SK-N-MC (cell line): Measurements from ENCODE around the gene MYOM3.

Experiments
- DNase-seq: peaks from one replicate; pipeline ENCODE4 v3.0.0-alpha.2; 2011; ENCODE audit warnings: low read depth, low spot score
- H3K27ac ChIP-seq: fragments of 200-600 bp; sonication (generic); 2 replicates; pipeline ENCODE4 v1.5.1; 2016; ENCODE audit warnings: mixed run types
- H3K36me3 ChIP-seq: fragments of 200-600 bp; sonication (generic); 2 replicates; pipeline ENCODE4 v1.6.1; 2017; ENCODE audit warnings: antibody characterized with exemption, low read length, mixed read lengths; ENCODE audit not compliant: insufficient read depth
- H3K4me3 ChIP-seq: fragments of 200-600 bp; sonication (generic); 2 replicates; pipeline ENCODE4 v1.5.1; 2016
- H3K9ac ChIP-seq: fragments of 200-600 bp; sonication (generic); 2 replicates; pipeline ENCODE4 v1.8.0; 2017; ENCODE audit warnings: mixed run types, mixed read lengths; ENCODE audit not compliant: insufficient read length
- H3K9me3 ChIP-seq: fragments of 200-600 bp; sonication (generic); 2 replicates; pipeline ENCODE4 v1.6.1; 2017; ENCODE audit warnings: low read depth, mild to moderate bottlenecking, antibody characterized with exemption, low read length, moderate library complexity, mixed read lengths
- EZH2 ChIP-seq: fragments of 200-600 bp; sonication (generic); IDR thresholded peaks from one replicate; pipeline ENCODE4 v1.6.1; 2017; ENCODE audit warnings: antibody characterized with exemption
- FOXP2 ChIP-seq: optimal IDR thresholded peaks from 2 replicates; pipeline ENCODE3; 2011; ENCODE audit warnings: mild to moderate bottlenecking, moderate library complexity; ENCODE audit not compliant: insufficient read depth; ENCODE audit errors: extremely low read length, control extremely low read depth
- POLR2AphosphoS5 ChIP-seq: IDR thresholded peaks from 2 replicates; pipeline ENCODE4 v1.6.1; 2012; ENCODE audit warnings: mild to moderate bottlenecking, low read depth, low read length, borderline replicate concordance

The MYOM3 gene

DNA sequence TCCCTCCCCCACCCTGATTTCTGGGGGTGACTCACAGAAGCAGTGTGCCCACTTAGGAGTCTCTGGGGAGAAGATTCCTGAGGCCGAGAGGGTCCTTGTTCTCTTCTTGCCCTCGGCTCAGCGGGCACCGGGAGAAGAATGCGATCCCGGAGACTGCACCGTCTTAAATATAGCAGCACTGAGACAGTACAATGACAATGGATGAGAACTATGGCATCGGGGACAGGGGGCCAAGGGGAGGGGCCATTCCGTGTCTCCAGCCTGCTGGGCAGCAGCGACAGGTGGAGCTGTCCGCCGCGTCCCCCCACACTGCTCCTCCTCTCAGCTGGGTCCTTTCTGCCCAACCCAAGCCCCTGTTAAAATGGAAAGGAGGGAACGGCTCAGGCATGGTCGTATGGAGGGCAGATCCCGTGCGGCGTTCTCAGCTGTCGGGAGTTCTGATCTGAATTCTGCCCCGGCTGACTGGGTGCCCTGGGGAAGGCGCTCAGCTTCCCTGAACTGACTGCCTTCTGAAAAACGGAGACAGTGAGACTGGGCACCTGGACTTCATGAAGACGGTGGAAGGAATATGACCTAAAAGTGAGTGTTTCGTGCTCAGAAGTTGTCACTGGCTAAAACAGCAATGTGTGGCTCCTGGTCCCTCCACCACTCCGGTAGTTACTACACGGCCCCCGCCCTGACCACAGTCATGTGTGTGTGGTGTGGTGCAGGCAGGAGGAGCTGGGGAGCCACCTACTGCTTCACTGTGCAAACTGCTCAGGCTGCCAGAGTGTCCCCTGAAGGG is at the start of gene MYOM3:
MYOM3 (minus strand) TSS at position 140 of the 784 bp plus-strand sequence. CDS start 3,499 bp downstream, outside the sequence.
- Histone ChIP-seq H3K36me3 (no peaks in the 10 kb centered on the region), H3K9me3 (no peaks in the 10 kb centered on the region), H3K27ac (no peak within 1 kb of the TSS), H3K9ac (no peak within 1 kb of the TSS), H3K4me3 (no peak within 1 kb of the TSS)
- no peak for DNase-seq
- TF ChIP-seq POLR2AphosphoS5 (no peak), EZH2 (no peak), FOXP2 (no peak)

DNA sequence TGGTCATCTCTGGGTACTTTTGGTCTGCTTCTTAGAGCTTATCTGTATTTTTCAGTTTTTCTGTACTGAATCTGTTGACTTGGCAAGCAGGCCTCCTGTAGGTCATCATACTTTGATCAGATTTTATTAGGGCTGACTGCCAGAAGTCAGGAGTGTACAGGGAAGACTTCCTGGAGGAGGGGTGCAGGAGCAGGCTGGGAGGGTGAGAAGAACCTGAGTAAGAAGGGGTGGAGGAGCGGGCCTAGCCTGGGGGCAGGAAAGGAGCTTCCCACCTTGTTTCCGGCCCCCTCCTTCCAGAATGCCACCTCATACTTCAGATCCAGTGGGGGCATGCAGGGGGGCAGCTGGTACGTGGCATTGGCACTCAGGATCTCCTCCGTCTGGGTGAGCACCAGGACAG is 49.3 kb upstream of the MYOM3 start:
- H3K27ac ChIP-seq = no peak overlapping the region
- DNase-seq = no peak
- no peaks in the 10 kb centered on the region for H3K36me3 ChIP-seq

DNA sequence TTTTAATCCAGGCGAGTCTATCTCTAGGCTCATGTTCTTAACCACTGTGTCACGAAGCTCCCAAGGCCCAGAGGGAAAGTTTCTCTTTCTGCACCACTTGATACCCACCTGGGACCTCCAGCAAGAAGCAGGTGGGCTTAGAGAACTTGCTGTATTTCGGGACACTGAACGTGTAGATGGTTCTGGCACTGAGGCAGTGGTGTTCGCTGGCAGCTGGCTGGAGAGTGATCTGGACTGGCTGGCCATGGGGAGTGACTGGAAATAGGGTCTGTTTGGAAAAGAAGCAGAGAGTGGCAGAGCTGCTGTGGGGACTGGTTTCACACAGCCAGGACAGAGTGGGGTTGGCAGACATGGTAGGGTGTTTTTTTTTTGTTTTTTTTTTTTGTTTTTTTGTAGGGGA is 47.4 kb upstream of the MYOM3 start:
- Histone ChIP-seq H3K36me3 (no peaks in the 10 kb centered on the region), H3K9ac (no peak overlapping the region), H3K9me3 (no peaks in the 10 kb centered on the region), H3K27ac (no peak overlapping the region), H3K4me3 (no peak overlapping the region)
- DNase-seq = no peak
- TF ChIP-seq POLR2AphosphoS5 = no peak
- TF ChIP-seq FOXP2 = no peak
- no peak for TF ChIP-seq EZH2

More for the DNA sequence above, 49.3 kb upstream of the MYOM3 start:
- H3K9me3 ChIP-seq = no peaks in the 10 kb centered on the region
- H3K4me3 ChIP-seq = no peak overlapping the region
- no peak overlapping the region for H3K9ac ChIP-seq
- TF ChIP-seq POLR2AphosphoS5 (no peak), FOXP2 (no peak), EZH2 (no peak)

DNA sequence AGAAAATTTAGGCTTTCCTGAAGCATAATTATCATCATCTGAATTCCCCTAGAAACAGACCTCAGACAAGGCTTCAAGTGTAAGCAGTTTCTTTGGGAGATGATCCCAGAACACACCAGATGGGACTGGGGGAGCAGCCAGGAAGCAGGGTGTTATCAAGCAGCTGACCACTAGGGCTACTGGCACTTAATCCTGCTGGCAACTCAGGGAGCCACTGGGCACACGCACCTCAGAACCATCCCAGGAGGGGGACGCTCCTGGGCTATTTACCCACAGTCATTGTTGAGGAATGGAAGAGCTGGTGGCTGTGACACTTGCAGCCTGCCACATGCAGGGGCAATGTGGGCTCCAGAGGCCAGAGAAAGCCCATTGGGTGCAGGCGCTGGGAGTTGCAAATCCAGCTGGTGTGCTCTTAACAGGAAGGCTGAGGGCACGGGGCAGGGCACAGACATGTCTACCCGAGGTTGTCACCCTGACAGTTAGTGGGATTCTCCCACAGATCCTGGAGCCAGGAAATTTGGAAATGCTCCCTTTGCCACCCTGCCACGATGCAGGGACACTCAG is 46.1 kb upstream of the MYOM3 start:
- no peaks in the 10 kb centered on the region for H3K36me3 ChIP-seq
- no peak overlapping the region for H3K9ac ChIP-seq
- no peak overlapping the region for H3K27ac ChIP-seq
- H3K4me3 ChIP-seq = no peak overlapping the region
- no peak for DNase-seq
- no peaks in the 10 kb centered on the region for H3K9me3 ChIP-seq
- no peak for TF ChIP-seq POLR2AphosphoS5
- no peak for TF ChIP-seq EZH2
- no peak for TF ChIP-seq FOXP2

DNA sequence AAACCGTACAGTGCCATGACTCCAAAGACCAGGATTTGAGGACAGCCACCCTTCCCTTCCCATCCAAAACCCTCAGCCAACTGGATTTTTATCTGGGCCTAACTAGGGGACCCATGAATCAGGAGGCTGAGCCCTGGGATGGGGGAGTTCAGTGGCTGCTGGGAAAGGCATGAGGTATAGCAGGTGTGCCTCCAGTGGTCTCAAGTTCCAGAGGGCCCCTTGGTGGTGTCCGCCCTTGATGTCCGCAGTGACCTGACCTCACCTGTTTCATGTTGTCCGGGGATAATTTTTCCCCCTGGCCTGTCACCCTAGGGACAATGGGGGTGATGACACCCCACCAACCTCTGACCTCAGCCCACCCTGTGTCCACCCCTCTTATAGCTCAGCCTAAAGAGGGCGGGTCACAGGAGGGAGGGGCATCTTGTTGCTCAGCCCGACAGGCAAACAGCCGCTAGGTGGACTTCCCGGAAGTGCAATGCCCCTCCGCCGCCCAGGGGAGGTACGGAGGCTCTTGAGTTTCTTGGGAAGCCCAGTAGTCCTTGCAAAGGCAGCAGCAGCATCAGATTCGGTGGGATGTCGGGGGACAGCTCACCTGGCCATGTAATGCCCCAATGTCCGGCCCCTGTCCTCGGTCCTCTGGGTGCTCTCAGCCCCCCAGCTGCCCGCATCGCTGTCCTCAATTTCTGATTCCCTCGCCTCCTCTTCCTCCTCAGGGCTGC is 44.8 kb upstream of the MYOM3 start:
- Histone ChIP-seq H3K36me3 (no peaks in the 10 kb centered on the region), H3K27ac (no peak overlapping the region), H3K4me3 (no peak overlapping the region), H3K9me3 (no peaks in the 10 kb centered on the region), H3K9ac (no peak overlapping the region)
- DNase-seq = no peak
- TF ChIP-seq POLR2AphosphoS5 (no peak), FOXP2 (no peak), EZH2 (no peak)

DNA sequence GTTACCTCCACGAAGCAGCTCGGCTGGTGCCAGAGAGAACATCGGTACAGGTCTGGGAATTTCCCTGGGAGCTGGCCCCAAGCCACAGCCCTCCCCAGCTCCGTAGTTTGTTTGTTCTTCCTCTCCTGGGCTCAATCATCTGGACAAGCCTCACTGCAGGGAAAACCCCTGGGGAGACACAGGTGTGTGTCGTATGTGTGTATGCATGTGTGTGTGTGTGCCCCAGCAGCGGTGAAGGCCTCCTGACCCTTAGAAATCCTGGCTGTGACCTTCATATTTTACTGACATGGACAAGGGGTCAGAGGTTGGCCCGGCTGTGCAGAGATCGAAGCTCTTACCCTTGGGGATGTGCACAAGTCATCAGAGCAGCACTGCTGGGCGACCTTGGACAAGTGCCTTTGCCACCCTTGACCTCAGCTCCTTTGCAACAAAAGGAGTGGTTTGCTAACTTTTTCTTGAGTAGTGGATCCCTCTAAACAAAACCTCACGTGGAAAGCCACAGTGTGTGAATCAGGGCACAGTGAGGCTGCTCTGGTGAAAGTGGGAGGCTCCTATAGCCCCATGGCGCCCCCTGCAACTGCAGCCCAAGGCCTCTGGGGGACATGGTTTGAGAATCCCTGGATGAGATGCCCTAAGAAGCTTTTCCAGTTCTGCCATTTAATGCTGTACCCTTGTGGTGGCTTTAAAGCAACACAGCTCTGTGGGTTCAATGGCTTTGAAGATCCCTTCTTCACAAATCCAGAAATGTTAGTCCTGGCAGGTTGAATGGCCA is 43.3 kb upstream of the MYOM3 start:
- Histone ChIP-seq H3K4me3 (no peak overlapping the region), H3K9me3 (no peaks in the 10 kb centered on the region), H3K36me3 (no peaks in the 10 kb centered on the region), H3K27ac (no peak overlapping the region), H3K9ac (no peak overlapping the region)
- DNase-seq = no peak
- no peak for TF ChIP-seq POLR2AphosphoS5
- TF ChIP-seq FOXP2 = no peak
- no peak for TF ChIP-seq EZH2

DNA sequence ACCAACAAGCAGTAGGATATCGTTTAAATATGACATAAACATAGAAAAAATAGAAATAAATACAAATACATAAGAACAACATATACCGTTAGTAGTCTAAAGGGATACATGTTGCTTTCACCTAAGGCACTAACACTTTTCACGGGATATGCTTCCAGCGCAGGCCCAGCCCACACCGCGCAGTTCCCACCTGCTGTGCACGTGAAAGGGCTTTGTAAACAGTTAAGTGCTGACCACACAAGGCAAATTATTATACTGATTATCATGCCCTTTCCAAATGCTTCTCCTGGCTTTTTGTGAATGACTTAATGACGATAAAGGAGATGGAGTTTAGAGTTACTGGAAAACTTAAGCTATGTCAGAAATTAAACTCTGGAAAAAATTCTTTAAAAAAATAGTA is 42.3 kb upstream of the MYOM3 start:
- no peak overlapping the region for H3K4me3 ChIP-seq
- TF ChIP-seq FOXP2 = no peak
- TF ChIP-seq EZH2 = no peak
- TF ChIP-seq POLR2AphosphoS5 = no peak
- H3K27ac ChIP-seq = no peak overlapping the region
- no peak overlapping the region for H3K9ac ChIP-seq
- DNase-seq = no peak
- no peaks in the 10 kb centered on the region for H3K9me3 ChIP-seq
- no peaks in the 10 kb centered on the region for H3K36me3 ChIP-seq
